SK-N-MC (cell line): ENCODE data around the gene TNFAIP2.
"Not testable (repeated sequence)": the region's sequence is repeated elsewhere in the genome, so short reads cannot be mapped to it uniquely, and the experiment has no call there.

Experiments used
- DNase-seq: peaks from one replicate; pipeline ENCODE4 v3.0.0-alpha.2; 2011; ENCODE audit warnings: low read depth, low spot score
- H3K27ac ChIP-seq: fragments of 200-600 bp; sonication (generic); 2 replicates; pipeline ENCODE4 v1.5.1; 2016; ENCODE audit warnings: mixed run types
- H3K36me3 ChIP-seq: fragments of 200-600 bp; sonication (generic); 2 replicates; pipeline ENCODE4 v1.6.1; 2017; ENCODE audit warnings: antibody characterized with exemption, low read length, mixed read lengths; ENCODE audit not compliant: insufficient read depth
- H3K4me3 ChIP-seq: fragments of 200-600 bp; sonication (generic); 2 replicates; pipeline ENCODE4 v1.5.1; 2016
- H3K9ac ChIP-seq: fragments of 200-600 bp; sonication (generic); 2 replicates; pipeline ENCODE4 v1.8.0; 2017; ENCODE audit warnings: mixed run types, mixed read lengths; ENCODE audit not compliant: insufficient read length
- H3K9me3 ChIP-seq: fragments of 200-600 bp; sonication (generic); 2 replicates; pipeline ENCODE4 v1.6.1; 2017; ENCODE audit warnings: low read depth, mild to moderate bottlenecking, antibody characterized with exemption, low read length, moderate library complexity, mixed read lengths
- EZH2 ChIP-seq: fragments of 200-600 bp; sonication (generic); IDR thresholded peaks from one replicate; pipeline ENCODE4 v1.6.1; 2017; ENCODE audit warnings: antibody characterized with exemption
- FOXP2 ChIP-seq: optimal IDR thresholded peaks from 2 replicates; pipeline ENCODE3; 2011; ENCODE audit warnings: mild to moderate bottlenecking, moderate library complexity; ENCODE audit not compliant: insufficient read depth; ENCODE audit errors: extremely low read length, control extremely low read depth
- POLR2AphosphoS5 ChIP-seq: IDR thresholded peaks from 2 replicates; pipeline ENCODE4 v1.6.1; 2012; ENCODE audit warnings: mild to moderate bottlenecking, low read depth, low read length, borderline replicate concordance

TNFAIP2 gene

DNA sequence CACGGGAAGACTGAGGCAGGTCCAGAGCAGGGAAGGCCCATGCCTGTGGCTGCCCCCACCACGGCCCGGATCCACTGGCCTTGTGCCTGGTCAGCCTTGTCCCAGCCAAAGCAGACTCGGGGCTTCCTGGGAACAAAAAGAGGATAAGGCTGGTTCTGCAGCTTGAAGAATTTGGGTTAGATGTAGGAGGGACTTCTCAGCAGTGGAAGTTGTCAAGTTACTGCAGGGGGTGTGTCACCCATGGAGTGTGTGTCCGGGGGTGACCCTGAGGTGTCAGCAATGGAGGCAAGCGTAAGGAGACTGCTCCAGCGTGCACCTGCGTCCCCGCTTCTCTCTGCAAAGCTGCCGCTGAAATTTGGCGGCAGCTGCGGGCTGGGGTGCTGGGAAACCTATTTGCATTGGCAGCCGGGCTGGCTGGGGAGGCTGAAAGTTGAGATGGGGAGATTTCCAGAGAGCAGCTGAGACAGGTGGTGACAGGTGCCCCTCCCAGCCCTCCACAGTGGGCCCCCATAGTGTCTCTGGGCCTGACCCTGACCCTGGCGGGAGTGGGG, 12.5 kb upstream of the TNFAIP2 start:
- no peak for DNase-seq
- Histone ChIP-seq H3K36me3 (no peaks in the 10 kb centered on the region), H3K27ac (no peak overlapping the region), H3K9ac (no peak overlapping the region), H3K9me3 (no peaks in the 10 kb centered on the region), H3K4me3 (no peak overlapping the region)
- TF ChIP-seq EZH2 (no peak), POLR2AphosphoS5 (no peak), FOXP2 (no peak)

DNA sequence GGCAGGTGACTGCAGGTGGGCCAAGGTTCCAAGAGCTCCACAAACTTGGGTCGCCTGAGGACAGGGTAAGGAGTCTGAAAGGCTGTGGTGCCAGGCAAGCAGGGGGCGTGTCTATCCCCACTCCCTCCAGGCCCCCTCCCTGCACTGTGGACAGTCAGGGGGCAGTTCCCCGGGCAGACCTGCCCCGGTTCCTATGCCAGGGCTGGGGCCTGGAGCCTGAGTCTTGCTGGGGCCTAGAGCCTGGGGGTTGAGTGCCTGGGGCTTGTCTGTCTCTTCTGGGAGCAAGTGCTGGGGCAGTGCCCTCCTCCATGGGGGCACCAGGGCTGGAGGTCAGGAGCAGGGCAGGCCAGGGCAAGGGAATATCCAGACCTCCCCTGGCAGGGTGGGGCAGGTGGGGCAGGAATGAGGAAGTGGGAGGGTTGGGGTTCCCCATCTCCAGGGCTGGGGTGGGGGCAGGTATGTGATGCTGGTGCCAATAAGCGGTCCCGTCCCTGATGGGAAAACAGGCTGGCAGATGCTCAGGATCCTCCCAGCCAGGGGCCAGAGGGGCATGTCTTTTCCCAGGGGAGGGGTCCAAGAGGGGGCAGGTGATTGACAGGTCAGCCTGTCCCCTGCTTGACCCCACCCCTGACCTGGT, 11.9 kb upstream of the TNFAIP2 start:
- TF ChIP-seq FOXP2 (no peak), POLR2AphosphoS5 (no peak), EZH2 (no peak)
- H3K9me3 ChIP-seq: no peaks in the 10 kb centered on the region
- no peak overlapping the region for H3K27ac ChIP-seq
- DNase-seq: no peak
- no peak overlapping the region for H3K4me3 ChIP-seq
- H3K9ac ChIP-seq: no peak overlapping the region
- H3K36me3 ChIP-seq: no peaks in the 10 kb centered on the region

DNA sequence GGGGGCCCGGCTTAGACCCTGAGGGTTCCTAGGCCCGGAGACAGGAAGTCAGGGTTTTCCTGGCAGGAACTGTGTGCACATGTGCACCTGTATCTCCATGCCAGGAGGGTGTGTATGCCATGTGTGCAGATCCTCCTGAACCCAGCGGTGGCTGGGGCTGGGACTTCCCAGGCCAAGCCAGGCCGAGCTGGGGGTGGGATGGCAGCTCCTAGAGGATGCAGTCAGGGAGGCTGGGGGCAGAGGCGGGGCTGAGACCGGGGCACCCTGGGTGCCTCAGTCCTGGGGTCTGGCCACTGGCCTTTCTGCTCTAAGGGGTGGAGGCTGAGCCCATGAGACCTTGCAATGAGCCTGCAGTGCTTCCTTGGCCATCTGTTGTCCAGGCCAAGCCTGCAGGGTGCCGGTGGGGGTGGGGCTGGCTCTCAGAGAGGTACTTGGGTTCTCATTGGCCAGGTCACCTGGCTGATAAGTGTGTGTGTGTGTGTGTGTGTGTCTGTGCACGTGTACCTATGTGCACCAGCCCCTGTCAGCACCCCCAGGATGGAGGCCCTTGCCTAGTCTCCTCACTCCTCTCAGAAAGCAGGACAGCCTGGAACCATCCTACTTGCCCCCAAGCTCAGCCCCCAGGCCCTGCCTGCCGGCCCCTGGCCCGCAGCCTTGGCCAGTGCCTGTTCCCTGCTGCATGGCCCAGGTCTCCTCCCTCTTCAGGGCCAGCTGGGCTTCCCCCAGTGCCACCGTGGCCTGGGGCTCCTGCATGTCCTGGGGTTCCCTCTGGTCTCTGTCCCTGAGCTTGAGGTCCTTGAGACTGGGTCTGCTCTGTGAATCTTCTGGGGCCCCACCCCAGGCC, 10.6 kb upstream of the TNFAIP2 start:
- Histone ChIP-seq H3K9ac (no peak overlapping the region), H3K27ac (no peak overlapping the region)

DNA sequence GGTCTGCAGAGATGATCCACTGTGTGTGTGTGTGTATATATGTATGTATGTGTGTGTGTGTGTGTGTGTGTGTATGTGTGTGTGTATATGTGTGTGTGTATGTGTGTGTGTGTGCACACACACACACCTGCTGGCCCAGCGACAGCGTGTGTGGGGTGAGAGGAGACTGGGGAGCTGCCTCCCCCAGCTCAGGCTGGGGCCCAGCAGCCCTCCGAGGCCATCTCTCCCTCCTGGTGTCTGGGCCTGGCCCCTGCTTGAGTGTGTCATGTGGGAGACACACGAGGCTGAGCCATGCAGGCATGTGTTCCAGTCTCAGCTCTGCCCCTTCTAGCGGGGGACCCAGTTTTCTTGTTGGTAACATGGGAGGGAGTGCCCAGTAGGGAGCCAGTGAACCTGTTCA, 10.0 kb upstream of the TNFAIP2 start:
- H3K4me3 ChIP-seq: no peak overlapping the region
- no peaks in the 10 kb centered on the region for H3K9me3 ChIP-seq
- H3K27ac ChIP-seq: no peak overlapping the region
- DNase-seq: no peak
- TF ChIP-seq EZH2 (no peak), POLR2AphosphoS5 (no peak), FOXP2 (no peak)
- no peaks in the 10 kb centered on the region for H3K36me3 ChIP-seq
- H3K9ac ChIP-seq: no peak overlapping the region

More for the DNA sequence above, 10.6 kb upstream of the TNFAIP2 start:
- Histone ChIP-seq H3K4me3 (no peak overlapping the region), H3K9me3 (no peaks in the 10 kb centered on the region), H3K36me3 (no peaks in the 10 kb centered on the region)
- TF ChIP-seq POLR2AphosphoS5 (no peak), FOXP2 (no peak), EZH2 (no peak)
- no peak for DNase-seq

DNA sequence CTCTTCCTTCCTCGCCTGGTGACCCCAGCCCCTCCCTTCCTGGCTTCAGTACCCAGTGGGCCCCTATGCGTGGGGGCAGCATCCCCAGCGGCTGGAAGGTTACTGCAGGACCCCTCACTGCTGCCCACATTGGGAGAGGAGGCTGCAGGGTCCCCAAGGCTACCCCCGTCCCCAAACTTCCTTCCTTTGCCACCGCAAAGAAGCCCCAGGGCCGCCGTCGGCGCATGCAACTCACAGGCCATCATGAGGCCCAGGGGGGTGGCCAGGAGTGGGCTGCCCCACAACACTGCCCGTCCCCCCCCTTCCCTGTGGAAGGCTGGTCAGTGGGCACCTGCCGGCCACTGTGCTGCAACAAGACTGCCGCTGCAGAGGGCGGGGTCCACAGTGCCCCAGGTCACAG, 9.5 kb upstream of the TNFAIP2 start:
- TF ChIP-seq EZH2: no peak
- TF ChIP-seq FOXP2: no peak
- TF ChIP-seq POLR2AphosphoS5: no peak
- no peaks in the 10 kb centered on the region for H3K9me3 ChIP-seq
- H3K4me3 ChIP-seq: no peak overlapping the region
- DNase-seq: no peak
- no peak overlapping the region for H3K9ac ChIP-seq
- no peak overlapping the region for H3K27ac ChIP-seq
- no peaks in the 10 kb centered on the region for H3K36me3 ChIP-seq

DNA sequence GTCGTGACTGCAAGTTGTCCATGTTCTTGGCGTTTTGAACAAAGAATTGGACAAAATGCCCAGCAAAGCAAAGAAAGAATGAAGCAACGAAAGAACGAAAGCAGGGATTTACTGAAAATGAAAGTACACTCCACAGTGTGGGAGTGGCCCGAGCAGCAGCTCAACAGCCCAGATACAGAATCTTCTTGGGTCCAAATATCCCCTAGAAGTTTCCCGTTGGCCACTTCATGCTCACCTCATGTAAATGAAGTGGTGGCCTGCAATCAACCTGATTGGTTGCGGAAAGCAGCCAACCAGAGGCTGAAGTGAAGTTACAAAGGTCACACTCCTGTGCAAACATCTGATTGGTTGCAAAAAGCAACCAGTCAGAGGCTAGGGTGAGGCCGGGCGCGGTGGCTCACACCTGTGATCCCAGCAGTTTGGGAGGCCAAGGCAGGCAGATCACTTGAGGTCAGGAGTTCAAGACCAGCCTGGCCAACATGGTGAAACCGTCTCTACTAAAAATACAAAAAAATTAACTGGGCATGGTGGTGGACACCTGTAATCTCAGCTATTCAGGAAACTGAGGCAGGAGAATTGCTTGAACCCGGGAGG, 8.1 kb upstream of the TNFAIP2 start:
- not testable (repeated sequence) for H3K9ac ChIP-seq, DNase-seq, H3K4me3 ChIP-seq, H3K9me3 ChIP-seq, H3K36me3 ChIP-seq, H3K27ac ChIP-seq

DNA sequence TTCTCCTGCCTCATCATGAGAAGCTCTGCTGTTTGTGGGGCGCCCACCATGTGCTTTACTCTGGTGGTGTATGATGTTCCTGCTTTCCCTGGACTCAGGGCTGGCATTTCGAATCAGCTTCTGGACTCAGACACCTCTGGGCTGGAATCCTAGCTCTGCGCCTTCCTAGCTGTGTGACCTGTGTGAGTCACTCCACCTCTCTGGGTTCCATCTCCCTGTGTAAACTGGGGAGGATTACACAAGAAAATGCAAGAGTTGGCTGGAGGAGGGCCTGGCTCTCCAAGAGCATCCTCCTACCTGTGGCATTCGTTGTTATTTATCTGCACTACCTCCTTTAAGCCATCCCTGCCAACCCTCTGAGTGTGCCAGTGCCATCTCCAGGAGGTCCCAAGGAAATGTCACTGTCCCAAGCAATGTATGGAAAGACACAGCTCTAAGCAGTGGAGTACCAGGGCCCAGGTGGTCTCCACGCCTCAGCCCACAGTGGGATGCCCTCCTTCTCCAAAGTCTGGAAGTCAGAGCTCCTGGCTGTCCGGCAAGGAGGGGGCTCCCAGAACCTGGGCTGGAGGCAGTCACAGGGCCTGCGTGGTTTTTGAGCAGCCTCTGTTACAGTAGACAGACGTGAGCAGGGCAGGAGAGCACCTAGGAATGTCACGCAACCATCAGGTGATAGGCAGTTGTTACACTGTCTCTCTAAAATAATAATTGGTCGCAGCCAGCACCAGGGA, 7.3 kb upstream of the TNFAIP2 start:
- Histone ChIP-seq H3K27ac (no peak overlapping the region), H3K4me3 (no peak overlapping the region), H3K9me3 (no peaks in the 10 kb centered on the region), H3K36me3 (no peaks in the 10 kb centered on the region), H3K9ac (no peak overlapping the region)
- DNase-seq: no peak
- TF ChIP-seq EZH2 (no peak), FOXP2 (no peak), POLR2AphosphoS5 (no peak)

DNA sequence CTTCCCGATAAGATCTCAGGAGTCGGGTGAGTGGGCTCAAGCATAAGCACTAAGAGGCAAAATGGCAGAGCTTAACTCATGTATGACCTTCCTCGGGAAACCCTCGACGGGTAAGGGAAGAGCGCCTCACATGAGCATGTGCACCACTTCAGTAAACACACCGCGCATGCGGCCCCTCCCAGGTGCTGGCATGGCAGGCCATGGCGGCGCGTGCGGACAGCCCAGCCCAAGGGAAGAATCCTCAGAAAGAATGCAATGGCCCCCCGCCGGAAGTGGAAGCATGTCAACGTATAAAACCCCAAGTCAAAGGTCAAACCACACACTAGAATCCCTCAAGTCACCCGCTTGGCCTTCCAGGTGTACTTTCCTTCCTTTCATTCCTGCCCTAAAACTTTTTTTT, 6.6 kb upstream of the TNFAIP2 start:
- DNase-seq: no peak
- no peak overlapping the region for H3K9ac ChIP-seq
- no peak overlapping the region for H3K27ac ChIP-seq
- no peaks in the 10 kb centered on the region for H3K36me3 ChIP-seq
- TF ChIP-seq POLR2AphosphoS5 (no peak), FOXP2 (no peak), EZH2 (no peak)
- H3K4me3 ChIP-seq: no peak overlapping the region
- H3K9me3 ChIP-seq: no peaks in the 10 kb centered on the region

DNA sequence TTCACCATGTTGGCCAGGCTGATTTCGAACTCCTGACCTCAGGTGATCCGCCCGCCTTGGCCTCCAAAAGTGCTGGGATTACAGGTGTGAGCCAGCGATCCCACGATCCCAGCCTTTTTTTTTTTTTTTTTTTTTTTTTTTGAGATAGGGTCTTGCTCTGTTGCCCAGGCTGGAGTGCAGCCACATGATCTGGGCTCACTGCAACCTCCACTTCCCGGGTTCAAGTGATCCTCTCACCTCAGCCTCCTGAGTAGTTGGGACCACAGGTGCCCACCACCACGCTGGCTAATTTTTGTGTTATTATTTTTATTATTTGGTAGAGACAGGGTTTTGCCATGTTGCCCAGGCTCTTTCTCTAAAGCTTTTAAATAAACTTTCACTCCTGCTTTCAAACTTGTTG, 5.8 kb upstream of the TNFAIP2 start:
- H3K27ac ChIP-seq, H3K36me3 ChIP-seq, H3K9me3 ChIP-seq, DNase-seq, H3K9ac ChIP-seq, H3K4me3 ChIP-seq: not testable (repeated sequence)
